ENCODE measurements around the gene DLG2. TPM values are rescaled to one million over a fixed set of nuclear protein-coding genes. Genes with fewer than 3 reads are reported as not detected.

Gene DLG2
- total and polyA plus RNA-seq, 4 donors = 0.30 to 5.5 (median 0.68) TPM

- TF ChIP-seq HNF4A (conservative IDR thresholded peaks at IDR 0.05) (no peak), ATF3 (IDR thresholded peaks at IDR 0.05) (no peak)
- no peaks in the 10 kb centered on the region for H3K9me3 ChIP-seq (ENCODE audit: control insufficient read depth in 4 of 4, low read length in 3 of 4)
- H3K27ac ChIP-seq (ENCODE audit: low read depth in 1 of 2, low read length in 2 of 2) = no peak overlapping the region
- no peak overlapping the region for H3K4me3 ChIP-seq (ENCODE audit: low read depth in 1 of 3, low read length in 3 of 3)
- no peak for DNase-seq (ENCODE audit: low spot score)
- no peak overlapping the region for H3K9ac ChIP-seq (ENCODE audit: low read depth in 1 of 2, low read length in 2 of 2)
- H3K4me1 ChIP-seq (ENCODE audit: control insufficient read depth in 4 of 4, insufficient read depth in 4 of 4, low read length in 3 of 4) = no peaks in the 10 kb centered on the region
- H3K36me3 ChIP-seq (ENCODE audit: control insufficient read depth in 4 of 4, insufficient read depth in 3 of 4, low read depth in 1 of 4, low read length in 3 of 4) = no peaks in the 10 kb centered on the region
- H3K27me3 ChIP-seq (ENCODE audit: control insufficient read depth in 4 of 4, insufficient read depth in 4 of 4, low read length in 3 of 4) = no peaks in the 10 kb centered on the region
- 86% methylated on average over 1 of the region's 1 CpG for whole genome bisulfite sequencing
Measured at GRCh38 chr11:84655712-84656111, 971.4 kb downstream of the DLG2 start.

- no peak overlapping the region for H3K9ac ChIP-seq (ENCODE audit: low read depth in 1 of 2, low read length in 2 of 2)
- no peaks in the 10 kb centered on the region for H3K27me3 ChIP-seq (ENCODE audit: control insufficient read depth in 4 of 4, insufficient read depth in 4 of 4, low read length in 3 of 4)
- 61% methylated on average over 5 of the region's 5 CpGs for WGBS
- TF ChIP-seq, protein P1, sequence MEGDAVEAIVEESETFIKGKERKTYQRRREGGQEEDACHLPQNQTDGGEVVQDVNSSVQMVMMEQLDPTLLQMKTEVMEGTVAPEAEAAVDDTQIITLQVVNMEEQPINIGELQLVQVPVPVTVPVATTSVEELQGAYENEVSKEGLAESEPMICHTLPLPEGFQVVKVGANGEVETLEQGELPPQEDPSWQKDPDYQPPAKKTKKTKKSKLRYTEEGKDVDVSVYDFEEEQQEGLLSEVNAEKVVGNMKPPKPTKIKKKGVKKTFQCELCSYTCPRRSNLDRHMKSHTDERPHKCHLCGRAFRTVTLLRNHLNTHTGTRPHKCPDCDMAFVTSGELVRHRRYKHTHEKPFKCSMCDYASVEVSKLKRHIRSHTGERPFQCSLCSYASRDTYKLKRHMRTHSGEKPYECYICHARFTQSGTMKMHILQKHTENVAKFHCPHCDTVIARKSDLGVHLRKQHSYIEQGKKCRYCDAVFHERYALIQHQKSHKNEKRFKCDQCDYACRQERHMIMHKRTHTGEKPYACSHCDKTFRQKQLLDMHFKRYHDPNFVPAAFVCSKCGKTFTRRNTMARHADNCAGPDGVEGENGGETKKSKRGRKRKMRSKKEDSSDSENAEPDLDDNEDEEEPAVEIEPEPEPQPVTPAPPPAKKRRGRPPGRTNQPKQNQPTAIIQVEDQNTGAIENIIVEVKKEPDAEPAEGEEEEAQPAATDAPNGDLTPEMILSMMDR (IDR thresholded peaks at IDR 0.05; ENCODE audit: low read depth, low read length, missing input control) = no peak
- TF ChIP-seq, protein P2, sequence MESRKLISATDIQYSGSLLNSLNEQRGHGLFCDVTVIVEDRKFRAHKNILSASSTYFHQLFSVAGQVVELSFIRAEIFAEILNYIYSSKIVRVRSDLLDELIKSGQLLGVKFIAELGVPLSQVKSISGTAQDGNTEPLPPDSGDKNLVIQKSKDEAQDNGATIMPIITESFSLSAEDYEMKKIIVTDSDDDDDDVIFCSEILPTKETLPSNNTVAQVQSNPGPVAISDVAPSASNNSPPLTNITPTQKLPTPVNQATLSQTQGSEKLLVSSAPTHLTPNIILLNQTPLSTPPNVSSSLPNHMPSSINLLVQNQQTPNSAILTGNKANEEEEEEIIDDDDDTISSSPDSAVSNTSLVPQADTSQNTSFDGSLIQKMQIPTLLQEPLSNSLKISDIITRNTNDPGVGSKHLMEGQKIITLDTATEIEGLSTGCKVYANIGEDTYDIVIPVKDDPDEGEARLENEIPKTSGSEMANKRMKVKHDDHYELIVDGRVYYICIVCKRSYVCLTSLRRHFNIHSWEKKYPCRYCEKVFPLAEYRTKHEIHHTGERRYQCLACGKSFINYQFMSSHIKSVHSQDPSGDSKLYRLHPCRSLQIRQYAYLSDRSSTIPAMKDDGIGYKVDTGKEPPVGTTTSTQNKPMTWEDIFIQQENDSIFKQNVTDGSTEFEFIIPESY (IDR thresholded peaks at IDR 0.05) = no peak
- TF ChIP-seq REST (IDR thresholded peaks at IDR 0.05) = no peak
- no peak for TF ChIP-seq RAD21 (IDR thresholded peaks at IDR 0.05)
- no peak for TF ChIP-seq EGR1 (IDR thresholded peaks at IDR 0.05; ENCODE audit: low read depth in 2 of 2)
- TF ChIP-seq FOXA1 (IDR thresholded peaks at IDR 0.05) = no peak
- no peak for TF ChIP-seq JUND (IDR thresholded peaks at IDR 0.05)
- no peak for TF ChIP-seq FOXA2 (IDR thresholded peaks at IDR 0.05)
- no peak for TF ChIP-seq MAX (IDR thresholded peaks at IDR 0.05)
- no peak for TF ChIP-seq ATF3 (IDR thresholded peaks at IDR 0.05)
- TF ChIP-seq HNF4A (conservative IDR thresholded peaks at IDR 0.05) = no peak
- TF ChIP-seq SP1 (IDR thresholded peaks at IDR 0.05) = no peak
- TF ChIP-seq TAF1 (conservative IDR thresholded peaks at IDR 0.05) = no peak
- TF ChIP-seq HNF4G (IDR thresholded peaks at IDR 0.05) = no peak
- TF ChIP-seq GABPA (IDR thresholded peaks at IDR 0.05 in 1 of 2, conservative IDR thresholded peaks at IDR 0.05 in 1 of 2) = no peak
- TF ChIP-seq RXRA (IDR thresholded peaks at IDR 0.05) = no peak
- no peak for DNase-seq (ENCODE audit: low spot score)
- no peaks in the 10 kb centered on the region for H3K9me3 ChIP-seq (ENCODE audit: control insufficient read depth in 4 of 4, low read length in 3 of 4)
- H3K4me1 ChIP-seq (ENCODE audit: control insufficient read depth in 4 of 4, insufficient read depth in 4 of 4, low read length in 3 of 4) = no peaks in the 10 kb centered on the region
- no peaks in the 10 kb centered on the region for H3K36me3 ChIP-seq (ENCODE audit: control insufficient read depth in 4 of 4, insufficient read depth in 3 of 4, low read depth in 1 of 4, low read length in 3 of 4)
- no peak overlapping the region for H3K27ac ChIP-seq (ENCODE audit: low read depth in 1 of 2, low read length in 2 of 2)
- no peak overlapping the region for H3K4me3 ChIP-seq (ENCODE audit: low read depth in 1 of 3, low read length in 3 of 3)
Measured at GRCh38 chr11:84648471-84648870, 978.7 kb downstream of the DLG2 start.
